HG02610 (cell line): ENCODE data around the gene RNFT2.
A peak's percentile ranks its signal among the peaks of the same experiment; 100 is the strongest.

Experiments
- ATAC-seq: cut with Tn5 transposase; IDR thresholded peaks from one replicate; pipeline ENCODE4 v1.9.1; 2021; ENCODE audit warnings: mild to moderate bottlenecking, moderate library complexity; ENCODE audit not compliant: unreplicated experiment

RNFT2 gene

GRCh38 chr12:116874324-116874995, 136.3 kb downstream of the RNFT2 start:
- no peak for ATAC-seq

GRCh38 chr12:116876151-116876869, 138.2 kb downstream of the RNFT2 start:
- ATAC-seq, result no peak

GRCh38 chr12:116878567-116879508, 140.7 kb downstream of the RNFT2 start:
- no peak for ATAC-seq

GRCh38 chr12:116879509-116880212, 141.5 kb downstream of the RNFT2 start:
- ATAC-seq, result no peak

- no peak for ATAC-seq
Measured at GRCh38 chr12:116880213-116880816, 142.2 kb downstream of the RNFT2 start.

- peak; percentile 58 for ATAC-seq
Measured at GRCh38 chr12:116880817-116881324, 142.8 kb downstream of the RNFT2 start.

- ATAC-seq, result no peak
Measured at GRCh38 chr12:116881325-116881876, 143.3 kb downstream of the RNFT2 start, which contains the start of gene HRK. HRK (minus strand) TSS chr12:116881441; CDS start chr12:116881307, 134 bp downstream.

- no peak for ATAC-seq
Measured at GRCh38 chr12:116881877-116882507, 143.9 kb downstream of the RNFT2 start.

GRCh38 chr12:116882742-116883141, 144.6 kb downstream of the RNFT2 start:
- ATAC-seq, result no peak

- ATAC-seq, result no peak
Measured at GRCh38 chr12:116884871-116885270, 146.8 kb downstream of the RNFT2 start.

GRCh38 chr12:116885491-116885890, 147.4 kb downstream of the RNFT2 start:
- no peak for ATAC-seq

GRCh38 chr12:116887244-116887643, 149.1 kb downstream of the RNFT2 start:
- ATAC-seq, result no peak

- no peak for ATAC-seq
Measured at GRCh38 chr12:116887897-116888296, 149.8 kb downstream of the RNFT2 start.

GRCh38 chr12:116890330-116890729, 152.2 kb downstream of the RNFT2 start:
- ATAC-seq, result no peak

GRCh38 chr12:116891019-116891418, 152.9 kb downstream of the RNFT2 start:
- no peak for ATAC-seq

- ATAC-seq, result no peak
Measured at GRCh38 chr12:116892349-116893140, 154.4 kb downstream of the RNFT2 start.

GRCh38 chr12:116894913-116895312, 156.8 kb downstream of the RNFT2 start:
- ATAC-seq, result no peak

- no peak for ATAC-seq
Measured at GRCh38 chr12:116896411-116896924, 158.4 kb downstream of the RNFT2 start.
